Neuronal stem cell (in vitro differentiated cells): ENCODE results near the gene HES7.

Source experiments
- DNase-seq: peaks from one replicate; pipeline ENCODE4 v3.0.0-alpha.2; 2013; ENCODE audit warnings: low spot score
- H2AFZ ChIP-seq: one replicate; pipeline ENCODE4 v1.6.1; 2013; ENCODE audit warnings: mild to moderate bottlenecking, low read length, inconsistent platforms
- H2AK5ac ChIP-seq: 2 replicates; pipeline ENCODE4 v1.6.1; 2013; ENCODE audit warnings: low read depth, mild to moderate bottlenecking, inconsistent platforms, low read length, moderate library complexity, mixed read lengths
- H2BK120ac ChIP-seq: 2 replicates; pipeline ENCODE4 v1.6.1; 2013; ENCODE audit warnings: low read depth, mild to moderate bottlenecking, inconsistent platforms, low read length, moderate library complexity, mixed read lengths
- H2BK12ac ChIP-seq: one replicate; pipeline ENCODE4 v1.6.1; 2013; ENCODE audit warnings: low read length, inconsistent platforms
- H2BK15ac ChIP-seq: 2 replicates; pipeline ENCODE4 v1.6.1; 2013; ENCODE audit warnings: mild to moderate bottlenecking, low read length, inconsistent platforms, mixed read lengths
- H2BK5ac ChIP-seq: one replicate; pipeline ENCODE4 v1.6.1; 2013; ENCODE audit warnings: inconsistent platforms, mild to moderate bottlenecking, low read length, moderate library complexity
- H3K14ac ChIP-seq: one replicate; pipeline ENCODE4 v1.6.1; 2013; ENCODE audit warnings: low read length, inconsistent platforms
- H3K18ac ChIP-seq: 2 replicates; pipeline ENCODE4 v1.6.1; 2013; ENCODE audit warnings: low read length, inconsistent platforms
- H3K23ac ChIP-seq: 2 replicates; pipeline ENCODE4 v1.6.1; 2013; ENCODE audit warnings: low read depth, mild to moderate bottlenecking, mixed read lengths, low read length, inconsistent platforms; ENCODE audit not compliant: poor library complexity
- H3K27ac ChIP-seq: replicated peaks from 3 replicates; pipeline ENCODE4 v1.5.1; 2013; ENCODE audit warnings: low read length, inconsistent platforms
- H3K27me3 ChIP-seq, 3 experiments: 2 replicates each; pipeline ENCODE4 v1.6.1; 2013; ENCODE audit warnings: low read length in 3 of 3, mild to moderate bottlenecking in 2 of 3, inconsistent platforms in 1 of 3, low read depth in 1 of 3, mixed read lengths in 1 of 3, moderate library complexity in 1 of 3; ENCODE audit not compliant: control insufficient read depth in 3 of 3, insufficient read depth in 3 of 3
- H3K36me3 ChIP-seq, 2 donors: replicated peaks in 1 of 2; 2 replicates each; pipeline ENCODE4 v1.6.1; 2013; ENCODE audit warnings: low read length in 2 of 2; ENCODE audit not compliant: control insufficient read depth in 2 of 2, insufficient read depth in 2 of 2
- H3K4ac ChIP-seq: 2 replicates; pipeline ENCODE4 v1.6.1; 2013; ENCODE audit warnings: inconsistent platforms, mild to moderate bottlenecking, low read length, moderate library complexity
- H3K4me1 ChIP-seq, 2 donors: 1 replicate in 1 of 2; 2 replicates in 1 of 2; pipeline ENCODE4 v1.6.1; 2013; ENCODE audit warnings: low read length in 2 of 2, low read depth in 1 of 2; ENCODE audit not compliant: control insufficient read depth in 2 of 2, insufficient read depth in 1 of 2
- H3K4me2 ChIP-seq: one replicate; pipeline ENCODE4 v1.6.1; 2013; ENCODE audit warnings: mild to moderate bottlenecking, low read length, inconsistent platforms; ENCODE audit not compliant: insufficient read depth, poor library complexity, severe bottlenecking
- H3K4me3 ChIP-seq, 2 donors: 2 replicates each; pipeline ENCODE4 v1.5.1; 2013; ENCODE audit warnings: low read length in 2 of 2, mild to moderate bottlenecking in 2 of 2, inconsistent platforms in 1 of 2, moderate library complexity in 1 of 2
- H3K79me1 ChIP-seq: one replicate; pipeline ENCODE4 v1.6.1; 2013; ENCODE audit warnings: low read depth, mild to moderate bottlenecking, inconsistent platforms, low read length, moderate library complexity
- H3K9ac ChIP-seq: one replicate; pipeline ENCODE4 v1.6.1; 2013; ENCODE audit warnings: mild to moderate bottlenecking, low read depth, low read length, inconsistent platforms; ENCODE audit not compliant: poor library complexity
- H3K9me3 ChIP-seq, 2 donors: replicated peaks in 1 of 2; 2 replicates each; pipeline versions ENCODE3 to v1.6.1; 2013; ENCODE audit warnings: low read length in 2 of 2, mild to moderate bottlenecking in 2 of 2, inconsistent platforms in 1 of 2, low read depth in 1 of 2, mixed read lengths in 1 of 2, moderate library complexity in 1 of 2; ENCODE audit not compliant: control insufficient read depth in 2 of 2, insufficient read depth in 1 of 2
- H4K8ac ChIP-seq: one replicate; pipeline ENCODE4 v1.6.1; 2013; ENCODE audit warnings: low read depth, mild to moderate bottlenecking, inconsistent platforms, low read length, moderate library complexity
- H4K91ac ChIP-seq: one replicate; pipeline ENCODE4 v1.6.1; 2013; ENCODE audit warnings: low read length, low read depth, mild to moderate bottlenecking, inconsistent platforms; ENCODE audit not compliant: poor library complexity
- WGBS, 2 donors: extraction: QIAGEN DNeasy Blood & Tissue Kit; methylation state at CpG; one replicate each; pipeline ENCODE4 v1.1.7; 2013; ENCODE audit warnings: missing lambda C conversion rate in 2 of 2, mixed read lengths in 1 of 2; ENCODE audit not compliant: insufficient read length in 2 of 2, insufficient replicate concordance in 1 of 2; ENCODE audit errors: extremely low coverage in 2 of 2; 5-methylcytosine and 5-hydroxymethylcytosine counted together

HES7 gene

GRCh38 chr17:8076502-8077266 lies 47.2 kb downstream of the HES7 start:
- H2AK5ac ChIP-seq, result no peak overlapping the region
- no peak for DNase-seq
- H3K36me3 ChIP-seq, result no peaks in the 10 kb centered on the region
- H2AFZ ChIP-seq, result no peak overlapping the region
- H3K4me2 ChIP-seq, result no peak overlapping the region
- H3K9ac ChIP-seq, result peak overlapping the region; percentile 24
- H3K23ac ChIP-seq, result peak overlapping the region; percentile 30
- no peak overlapping the region for H3K4ac ChIP-seq
- peaks cover 24 to 91% (median 77%) of the 10 kb centered on the region in 3 experiments for H3K27me3 ChIP-seq
- WGBS, 2 donors, result no CpG with 5 or more reads among the region's 13 CpGs
- no peak overlapping the region for H2BK5ac ChIP-seq
- H3K9me3 ChIP-seq, result no peaks in the 10 kb centered on the region
- H2BK15ac ChIP-seq, result no peak overlapping the region
- no peak overlapping the region for H2BK120ac ChIP-seq
- H3K79me1 ChIP-seq, result no peaks in the 10 kb centered on the region
- no peak overlapping the region for H4K8ac ChIP-seq
- H3K27ac ChIP-seq, result no peak overlapping the region
- no peak overlapping the region for H4K91ac ChIP-seq
- no peak overlapping the region for H2BK12ac ChIP-seq
- peaks cover 4 to 10% of the 10 kb centered on the region in 2 donors for H3K4me1 ChIP-seq
- no peak overlapping the region for H3K14ac ChIP-seq
- H3K18ac ChIP-seq, result no peak overlapping the region
- no peak overlapping the region for H3K4me3 ChIP-seq

- Histone ChIP-seq H3K36me3 (no peaks in the 10 kb centered on the region), H3K4me3 (no peak overlapping the region), H3K4me1 (peaks cover 4 to 10% of the 10 kb centered on the region in 2 donors), H2BK120ac (no peak overlapping the region), H4K91ac (no peak overlapping the region), H3K23ac (no peak overlapping the region), H2BK15ac (peak overlapping the region; percentile 7), H3K27me3 (peaks cover 24 to 93% (median 81%) of the 10 kb centered on the region in 3 experiments), H3K4me2 (no peak overlapping the region), H3K79me1 (no peaks in the 10 kb centered on the region), H2BK12ac (no peak overlapping the region), H2AFZ (no peak overlapping the region), H3K27ac (no peak overlapping the region), H3K9me3 (peaks cover 0 to 2% of the 10 kb centered on the region in 2 donors), H4K8ac (no peak overlapping the region), H2AK5ac (no peak overlapping the region), H3K14ac (no peak overlapping the region), H3K9ac (no peak overlapping the region), H2BK5ac (no peak overlapping the region), H3K4ac (no peak overlapping the region), H3K18ac (no peak overlapping the region)
- no peak for DNase-seq
- no CpG with 5 or more reads among the region's 14 CpGs for WGBS, 2 donors
Observed at GRCh38 chr17:8075574-8076342, 48.1 kb downstream of the HES7 start.

- Histone ChIP-seq H3K79me1 (no peaks in the 10 kb centered on the region), H3K4ac (no peak overlapping the region), H3K14ac (peak overlapping the region; percentile 47), H3K18ac (no peak overlapping the region), H2BK12ac (no peak overlapping the region), H2AK5ac (no peak overlapping the region), H3K27me3 (peaks cover 24 to 92% (median 79%) of the 10 kb centered on the region in 3 experiments), H3K9me3 (peaks cover 0 to 2% of the 10 kb centered on the region in 2 donors), H2BK5ac (no peak overlapping the region), H3K4me1 (peaks cover 4 to 10% of the 10 kb centered on the region in 2 donors), H3K4me2 (no peak overlapping the region), H4K8ac (no peak overlapping the region), H3K27ac (no peak overlapping the region), H3K4me3 (no peak overlapping the region), H2BK15ac (no peak overlapping the region), H4K91ac (no peak overlapping the region), H3K36me3 (no peaks in the 10 kb centered on the region), H2BK120ac (no peak overlapping the region), H3K9ac (no peak overlapping the region), H2AFZ (no peak overlapping the region), H3K23ac (no peak overlapping the region)
- no peak for DNase-seq
- WGBS, 2 donors, result no CpG with 5 or more reads among the region's 3 CpGs
Observed at GRCh38 chr17:8075081-8075480, 48.8 kb downstream of the HES7 start.

GRCh38 chr17:8074554-8074953 lies 49.4 kb downstream of the HES7 start:
- H4K91ac ChIP-seq, result no peak overlapping the region
- peak overlapping the region; percentile 53 for H3K18ac ChIP-seq
- H2AK5ac ChIP-seq, result no peak overlapping the region
- no peaks in the 10 kb centered on the region for H3K36me3 ChIP-seq
- H3K9ac ChIP-seq, result no peak overlapping the region
- no peak overlapping the region for H2BK12ac ChIP-seq
- H3K4me3 ChIP-seq, result no peak overlapping the region
- H3K9me3 ChIP-seq, result peaks cover 0 to 2% of the 10 kb centered on the region in 2 donors
- peaks cover 4 to 10% of the 10 kb centered on the region in 2 donors for H3K4me1 ChIP-seq
- no peaks in the 10 kb centered on the region for H3K79me1 ChIP-seq
- H3K4ac ChIP-seq, result no peak overlapping the region
- no peak overlapping the region for H2AFZ ChIP-seq
- peaks cover 24 to 90% (median 75%) of the 10 kb centered on the region in 3 experiments for H3K27me3 ChIP-seq
- WGBS, 2 donors, result no CpG with 5 or more reads among the region's 7 CpGs
- no peak for DNase-seq
- no peak overlapping the region for H2BK5ac ChIP-seq
- no peak overlapping the region for H2BK15ac ChIP-seq
- no peak overlapping the region for H2BK120ac ChIP-seq
- H3K4me2 ChIP-seq, result no peak overlapping the region
- H4K8ac ChIP-seq, result no peak overlapping the region
- H3K23ac ChIP-seq, result peak overlapping the region; percentile 11
- H3K27ac ChIP-seq, result no peak overlapping the region
- no peak overlapping the region for H3K14ac ChIP-seq
